Activated T-cell treated with anti-CD3 and anti-CD28 coated beads for 24 hours (primary cell): ENCODE measurements around the gene SMURF1.

Source experiments
- DNase-seq: peaks from one replicate; pipeline ENCODE4 v3.0.0-alpha.2; 2020; ENCODE audit warnings: low read depth

SMURF1 gene

DNA sequence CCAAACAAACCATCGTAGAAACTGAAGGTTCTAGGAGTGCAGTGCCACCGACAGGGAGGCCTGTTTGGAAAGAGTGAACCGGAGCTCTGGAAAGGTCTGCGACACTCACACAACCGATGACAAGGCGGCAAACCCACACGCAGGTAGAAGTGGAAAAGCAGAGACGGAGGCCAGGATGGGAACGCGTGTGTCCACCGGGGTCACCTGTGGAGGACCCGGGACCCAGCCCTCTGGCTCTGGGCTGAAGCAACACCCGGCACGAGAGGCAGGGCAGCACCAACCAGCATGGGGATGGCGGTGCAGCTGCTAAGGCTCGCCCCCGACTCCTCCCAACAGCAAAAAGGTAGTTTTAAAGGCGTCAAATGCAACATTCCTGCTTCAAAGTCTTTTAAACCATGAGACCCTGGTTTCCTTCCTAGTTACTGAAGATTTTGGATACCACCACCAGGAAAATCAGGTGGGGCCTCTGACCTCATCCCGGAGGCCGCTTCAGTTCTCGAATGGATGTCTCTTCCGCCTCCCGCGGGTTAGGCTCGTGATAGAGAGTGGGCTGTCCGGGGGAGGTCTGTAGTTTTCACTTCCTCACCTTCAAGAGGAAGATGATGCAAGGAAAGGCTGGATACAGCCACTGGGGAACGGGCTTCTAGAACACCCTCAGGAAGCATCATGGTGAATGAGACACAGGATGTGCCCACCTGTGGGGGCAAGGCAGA lies 115.5 kb downstream of the SMURF1 start:
- DNase-seq, result no peak

DNA sequence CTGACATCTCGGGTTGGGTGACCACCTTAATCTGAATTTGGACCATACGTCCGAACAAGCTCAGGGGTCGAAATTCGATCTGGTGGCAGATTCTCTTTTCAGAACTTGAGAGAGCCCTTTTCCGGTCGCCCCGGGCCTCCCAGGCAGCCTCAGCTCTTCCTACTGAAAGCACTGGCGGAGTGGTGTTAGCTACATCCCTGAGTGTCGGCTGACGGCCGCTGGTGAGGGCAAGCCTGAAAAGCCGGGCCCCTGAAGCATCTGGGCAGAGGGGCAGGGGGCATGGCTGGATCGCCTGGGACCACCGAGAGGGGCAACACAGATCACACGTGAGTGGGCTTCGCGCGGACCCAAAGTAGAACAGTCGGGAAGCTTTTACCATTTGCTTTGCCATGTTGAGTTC lies 116.1 kb downstream of the SMURF1 start:
- no peak for DNase-seq

DNA sequence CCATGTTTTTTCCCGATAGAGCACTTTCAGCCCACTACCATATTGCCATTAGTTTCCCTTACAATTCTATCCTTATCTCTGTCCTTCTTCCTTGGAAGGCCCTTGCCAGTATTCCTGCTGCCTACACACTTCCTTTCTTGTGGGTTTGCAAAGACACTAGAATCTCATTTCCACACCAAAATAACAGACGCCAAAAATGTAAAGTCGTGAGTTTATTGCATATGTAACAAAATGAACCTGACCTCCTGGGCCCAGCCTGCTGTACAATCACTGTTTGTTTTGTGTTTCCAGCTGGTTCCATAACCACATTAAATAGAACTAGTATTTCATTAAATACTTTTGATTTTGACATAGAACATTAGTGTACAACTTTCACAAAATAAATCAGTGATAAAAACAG lies 116.7 kb downstream of the SMURF1 start:
- DNase-seq, result no peak

DNA sequence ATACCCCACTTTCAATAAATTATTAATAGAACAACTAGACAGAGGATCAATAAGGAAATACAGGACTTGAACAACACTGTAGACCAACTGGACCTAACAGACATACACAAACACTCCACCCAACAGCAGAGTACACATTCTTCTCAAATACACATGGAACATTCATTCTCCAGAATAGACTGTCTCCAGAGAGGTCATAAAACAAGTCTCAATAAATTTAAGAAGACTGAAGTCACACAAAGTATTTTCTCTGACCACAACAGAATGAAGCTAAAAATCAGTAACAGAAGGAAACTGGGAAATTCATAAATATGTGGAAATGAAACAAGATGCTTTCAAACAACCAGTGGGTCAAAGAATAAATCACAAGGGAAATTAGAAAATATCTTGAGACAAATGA lies 119.8 kb downstream of the SMURF1 start:
- DNase-seq, result no peak

DNA sequence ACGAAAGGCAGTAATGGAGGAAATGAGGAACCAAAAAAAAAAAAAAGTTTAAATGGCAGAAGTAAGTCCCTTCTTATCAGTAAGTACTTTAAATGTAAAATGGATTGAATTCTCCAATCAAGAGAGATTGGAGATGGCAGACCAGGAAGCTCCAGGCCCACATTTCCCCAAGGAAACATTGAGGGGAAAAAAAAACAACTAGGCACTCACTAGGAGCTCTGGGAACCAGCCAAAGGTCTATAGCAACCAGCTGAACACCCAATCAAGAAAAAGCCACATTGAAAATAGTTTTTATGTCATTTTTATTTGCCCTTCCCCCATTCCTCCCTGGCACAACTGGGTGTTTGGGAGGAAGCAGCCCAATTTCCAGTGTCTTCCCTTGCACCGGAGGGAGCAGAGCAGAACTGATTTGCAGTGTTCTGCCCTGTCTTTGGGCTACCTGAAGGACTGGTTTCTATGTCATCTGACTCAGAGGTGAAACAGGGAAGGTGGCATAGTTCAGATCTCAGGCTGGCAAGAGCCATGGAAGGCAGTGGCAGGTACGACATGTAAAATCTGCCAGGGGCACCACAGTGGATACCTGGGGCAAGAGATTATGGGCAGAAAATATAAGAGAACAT lies 121.9 kb downstream of the SMURF1 start:
- DNase-seq, result no peak

DNA sequence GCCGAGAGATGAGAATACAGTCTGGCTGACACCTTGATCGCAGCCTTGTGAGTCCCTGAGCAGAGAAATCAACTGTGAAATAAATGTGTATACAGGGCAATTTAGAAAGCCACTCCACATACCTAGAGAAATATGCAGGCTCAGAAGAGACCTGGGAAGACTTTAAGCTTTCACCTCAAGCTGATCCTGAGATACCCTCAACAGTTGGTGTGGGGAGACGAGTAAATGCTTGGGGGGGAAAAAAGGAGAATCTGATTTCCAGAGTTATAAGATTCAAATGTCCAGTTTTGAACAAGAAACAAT lies 123.5 kb downstream of the SMURF1 start:
- no peak for DNase-seq

DNA sequence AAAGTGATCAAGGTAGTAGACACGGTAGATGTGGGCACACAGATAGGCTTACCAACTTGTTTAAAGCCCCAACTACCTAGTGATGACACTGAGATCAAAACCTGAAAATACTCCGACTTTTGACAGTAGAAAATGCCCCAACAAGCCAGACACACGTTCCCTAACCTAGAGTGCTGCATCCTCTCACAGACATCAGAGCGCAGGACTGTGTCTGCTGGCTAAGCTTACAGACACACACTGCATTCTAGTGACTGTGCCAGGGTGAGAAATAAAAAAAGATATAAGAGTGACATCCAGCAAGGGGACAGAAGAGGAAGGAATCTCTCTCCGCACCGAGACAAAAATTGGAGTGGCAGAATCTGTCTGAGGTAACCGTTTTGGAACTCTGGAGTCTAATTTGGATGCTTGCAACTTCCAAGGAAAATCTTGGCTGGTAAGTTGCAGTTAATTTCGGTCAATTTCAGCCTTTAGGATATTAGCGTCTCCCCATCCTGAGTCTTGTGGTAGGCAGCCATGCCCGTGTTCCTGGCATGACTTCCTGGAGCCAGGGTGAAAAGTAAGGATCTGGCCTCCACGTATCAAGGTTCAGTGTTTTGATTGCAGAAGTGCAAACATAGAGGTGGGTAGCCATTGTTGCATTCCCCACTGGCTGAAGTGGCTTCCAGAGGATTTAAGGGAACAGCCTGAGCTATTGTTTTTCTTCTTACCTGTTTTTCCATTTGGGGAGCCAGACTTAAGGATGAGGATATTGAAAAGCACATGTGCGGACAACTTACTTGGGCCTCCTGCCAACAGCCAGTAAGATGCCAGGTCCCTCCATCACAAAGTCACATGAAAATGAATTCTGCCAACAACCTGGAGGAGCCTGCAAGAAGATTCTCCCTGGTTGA lies 124.1 kb downstream of the SMURF1 start:
- no peak for DNase-seq

DNA sequence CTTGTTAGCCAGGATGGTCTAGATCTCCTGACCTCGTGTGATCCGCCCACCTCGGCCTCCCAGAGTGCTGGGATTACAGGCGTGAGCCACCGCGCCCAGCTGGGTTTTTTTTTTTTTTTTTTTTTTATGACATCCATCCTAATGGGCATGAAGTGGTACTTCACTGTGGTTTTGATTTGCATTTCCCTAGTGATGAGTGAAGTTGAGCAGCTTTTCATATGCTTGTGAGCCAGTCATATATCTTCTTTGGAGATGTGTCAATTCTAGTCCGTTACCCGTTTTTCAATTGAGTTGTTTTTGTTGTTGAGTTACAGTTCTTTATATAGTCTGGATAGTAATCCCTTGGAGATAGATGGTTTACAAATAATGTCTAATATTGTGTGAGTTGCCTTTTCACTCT lies 127.7 kb downstream of the SMURF1 start:
- no peak for DNase-seq

DNA sequence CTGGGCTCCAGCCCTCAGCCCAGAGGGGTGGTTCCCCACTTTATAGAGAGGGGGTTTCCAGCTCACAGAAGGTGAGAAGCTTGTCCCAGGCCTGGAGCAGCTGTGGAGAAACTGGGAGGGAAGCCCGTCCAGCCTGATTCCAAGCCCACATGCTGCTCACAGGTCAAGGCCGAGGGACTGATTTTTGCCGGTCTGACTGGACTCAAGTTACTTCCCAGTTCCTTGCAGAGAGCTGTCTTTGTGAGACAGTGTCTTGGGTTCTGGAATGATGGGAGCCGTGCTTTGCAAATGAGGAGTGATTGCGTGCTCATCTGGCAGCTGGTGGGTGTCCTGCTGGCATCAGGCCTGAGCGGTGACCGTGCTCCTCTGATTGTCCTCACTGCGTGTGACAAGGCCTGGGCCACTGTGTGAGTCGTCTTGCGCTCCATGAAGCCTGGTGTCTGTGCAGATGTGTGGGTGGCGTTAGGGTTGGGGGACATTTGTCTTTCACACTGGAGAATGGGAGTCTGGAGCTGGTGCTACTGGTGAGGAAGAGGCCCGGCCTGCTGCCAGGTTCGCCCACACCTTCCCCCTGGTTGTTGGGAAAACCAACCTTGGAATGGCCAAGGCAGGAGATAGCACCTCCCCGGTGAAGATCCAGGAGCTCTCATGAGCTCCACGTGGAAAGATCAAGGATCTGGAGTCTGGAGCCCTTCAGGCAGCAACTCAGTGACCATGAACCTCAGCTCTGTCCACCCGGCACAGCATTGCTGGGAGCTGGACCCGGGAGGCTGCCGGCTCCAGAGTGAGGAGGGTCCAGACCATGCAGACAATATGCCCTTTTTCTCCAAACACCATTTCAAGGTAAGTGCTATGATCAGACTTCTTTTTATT lies 129.6 kb downstream of the SMURF1 start:
- no peak for DNase-seq

DNA sequence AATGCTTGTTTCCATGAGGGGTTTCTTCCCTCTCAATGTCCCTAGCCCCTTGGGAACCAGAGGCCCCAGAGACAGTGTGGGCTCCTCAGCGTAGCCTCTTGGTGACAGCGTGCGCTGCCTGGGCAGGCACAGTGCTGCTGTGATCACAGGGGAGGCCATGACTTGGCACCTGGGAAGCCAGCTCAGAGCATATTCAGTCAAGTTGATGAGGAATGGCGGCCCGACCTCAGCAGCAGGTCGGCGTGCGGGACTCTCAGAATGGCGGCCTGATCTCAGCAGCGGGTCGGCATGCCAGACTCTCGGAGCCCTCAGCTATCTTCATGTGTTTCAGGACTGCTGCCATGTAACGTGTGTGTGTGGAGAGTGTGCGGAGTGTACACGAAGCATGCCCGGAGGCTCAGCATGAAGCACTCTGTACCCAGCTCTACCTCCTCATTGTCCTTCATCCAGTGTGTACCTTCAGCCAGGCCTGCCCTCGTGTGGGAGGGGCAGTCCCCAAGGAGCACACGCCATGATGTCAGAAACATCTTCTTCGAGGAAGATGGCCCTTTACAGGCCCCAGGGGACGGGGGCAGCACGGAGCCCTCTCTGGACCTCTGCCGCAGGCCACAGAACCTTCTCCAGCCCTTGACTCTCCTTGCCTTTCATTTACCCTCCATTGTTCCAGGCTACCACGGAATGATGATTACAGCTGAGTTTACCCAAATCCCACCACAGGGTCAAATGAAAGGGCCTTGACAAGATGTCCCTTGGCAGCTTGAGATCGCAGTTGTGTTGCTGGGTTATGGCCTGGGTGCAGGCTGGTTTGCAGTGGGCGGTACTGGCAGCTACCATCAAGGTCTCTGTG lies 130.4 kb downstream of the SMURF1 start:
- DNase-seq, result no peak

DNA sequence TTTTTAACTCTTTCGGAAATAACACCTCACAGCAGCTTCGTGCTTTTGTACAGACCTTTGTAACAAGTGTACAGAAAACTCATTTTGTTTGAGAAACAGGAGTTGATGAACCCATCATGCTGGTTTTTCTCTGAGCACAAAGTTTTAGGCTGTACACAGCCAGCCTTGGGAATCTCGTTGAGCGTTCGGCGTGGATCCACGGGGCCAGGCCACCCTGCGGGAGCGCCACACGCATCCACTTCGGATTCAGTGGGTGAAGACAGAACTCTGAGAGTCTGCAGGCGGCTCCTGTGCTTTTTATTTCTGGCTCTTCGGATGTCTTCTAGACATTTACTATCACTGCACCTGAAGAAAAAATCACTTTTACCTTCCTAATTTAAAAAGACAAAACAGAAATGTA lies 131.2 kb downstream of the SMURF1 start:
- no peak for DNase-seq

DNA sequence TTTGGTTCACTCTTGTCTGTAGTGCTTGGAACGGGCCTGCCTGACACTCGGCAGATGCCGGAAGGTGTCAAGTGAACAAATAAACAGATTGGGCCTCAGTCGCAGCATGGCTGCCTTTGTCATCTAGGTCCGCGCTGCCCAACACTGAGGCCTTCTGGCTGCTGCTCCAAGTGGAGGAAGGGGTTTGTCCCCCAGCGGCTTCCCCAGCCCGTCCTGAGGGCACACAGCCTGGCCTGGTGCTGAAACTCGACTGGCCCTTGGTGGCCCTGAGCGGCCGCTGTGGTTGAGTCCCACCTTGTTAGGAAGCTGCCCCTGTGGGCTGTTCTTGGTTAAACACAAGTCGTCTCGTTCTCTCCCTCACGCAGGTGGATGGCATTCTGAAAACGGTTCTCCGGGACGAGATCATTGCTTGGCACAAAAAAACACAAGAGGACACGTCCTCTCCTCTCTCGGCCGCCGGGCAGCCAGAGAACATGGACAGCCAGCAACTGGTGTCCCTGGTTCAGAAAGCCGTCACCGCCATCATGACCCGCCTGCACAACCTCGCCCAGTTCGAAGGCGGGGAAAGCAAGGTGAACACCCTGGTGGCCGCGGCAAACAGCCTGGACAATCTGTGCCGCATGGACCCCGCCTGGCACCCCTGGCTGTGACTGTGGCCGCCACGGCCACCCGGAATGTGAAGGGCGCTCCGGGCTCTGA lies 132.1 kb downstream of the SMURF1 start:
- no peak for DNase-seq

DNA sequence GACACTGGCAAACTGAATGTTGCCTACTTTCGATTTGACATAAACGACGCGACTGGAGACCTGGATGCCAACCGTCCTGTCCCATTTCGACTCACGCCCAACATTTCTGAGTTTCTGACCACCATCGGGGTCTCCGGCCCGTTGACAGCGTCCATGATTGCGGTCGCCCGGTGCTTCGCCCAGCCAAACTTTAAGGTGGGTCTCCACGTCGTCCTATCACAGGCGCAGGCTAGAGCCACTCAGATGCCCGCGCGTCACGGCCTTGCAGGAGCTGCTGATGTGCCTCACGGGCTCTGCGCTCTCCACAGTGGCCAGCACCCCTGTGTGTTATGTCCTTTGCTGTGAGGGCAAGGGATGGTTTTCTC lies 132.6 kb downstream of the SMURF1 start:
- DNase-seq, result no peak

DNA sequence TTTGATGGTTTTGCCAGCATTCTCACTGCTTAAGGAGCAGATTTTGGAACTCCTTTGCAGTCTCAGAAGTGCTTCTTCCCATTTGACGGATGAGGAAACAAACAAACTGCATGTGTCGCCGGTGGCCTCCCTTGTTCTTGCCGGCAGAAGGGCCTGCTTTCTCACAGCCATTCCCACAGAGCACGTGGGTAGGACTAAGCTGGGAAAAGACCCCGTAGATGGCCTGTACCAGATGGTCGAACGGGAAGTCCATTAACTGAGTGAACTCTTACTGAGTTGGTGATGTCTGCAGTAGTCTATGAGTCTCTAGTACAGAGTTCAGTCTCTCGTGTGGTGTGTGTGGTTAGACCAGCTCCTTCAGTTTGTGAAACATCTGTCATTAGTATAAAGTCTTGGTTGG lies 133.6 kb downstream of the SMURF1 start:
- DNase-seq, result no peak

DNA sequence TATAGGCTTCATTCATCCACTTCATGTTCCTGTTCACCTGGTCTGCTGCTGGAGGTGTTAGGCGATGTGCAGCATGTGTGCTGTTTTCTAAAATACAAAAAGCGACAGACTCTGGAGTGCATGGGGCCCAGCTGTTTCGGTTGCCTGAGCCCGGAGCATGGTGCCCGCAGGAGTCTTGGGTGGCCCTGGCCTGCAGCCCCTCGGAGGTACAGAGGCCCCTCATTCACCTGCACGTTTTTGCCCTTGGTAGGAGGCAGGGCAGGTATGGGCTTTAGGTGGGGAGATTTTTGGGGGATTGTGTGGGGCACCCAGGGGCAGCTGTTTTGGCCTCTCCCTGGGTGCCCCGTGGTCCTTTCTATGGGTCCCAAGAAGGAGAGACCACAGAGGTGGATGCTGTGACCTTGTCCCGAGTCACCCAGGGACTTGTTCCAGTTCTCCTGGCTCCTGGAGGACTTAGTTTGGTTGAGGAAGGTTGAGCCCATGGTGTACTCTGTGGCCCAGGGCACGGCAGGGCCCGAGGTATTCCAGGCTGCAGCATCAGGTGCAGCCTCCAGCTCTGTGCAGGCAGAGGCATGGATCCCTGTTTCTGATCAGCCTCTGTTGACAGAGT lies 134.9 kb downstream of the SMURF1 start:
- no peak for DNase-seq

DNA sequence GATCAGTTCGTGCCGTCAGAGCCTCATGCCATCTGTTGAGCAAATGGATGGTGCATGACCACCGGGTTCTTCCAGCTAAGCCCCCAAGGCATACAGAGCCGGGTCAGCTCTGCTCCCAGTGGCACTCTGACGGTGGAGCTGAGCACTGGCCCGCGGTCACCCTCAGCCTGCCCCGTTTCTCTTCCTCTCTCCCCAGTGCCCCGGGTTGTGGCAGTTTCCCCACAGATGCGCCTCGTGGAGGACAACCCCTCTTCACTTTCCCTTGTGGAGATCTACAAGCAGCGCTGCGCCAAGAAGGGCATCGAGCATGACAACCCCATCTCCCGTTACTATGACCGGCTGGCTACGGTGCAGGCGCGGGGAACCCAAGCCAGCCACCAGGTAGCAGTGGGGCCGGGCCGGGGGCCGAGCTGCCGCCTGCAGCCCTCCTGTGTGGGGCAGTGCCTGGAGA lies 135.7 kb downstream of the SMURF1 start:
- no peak for DNase-seq

DNA sequence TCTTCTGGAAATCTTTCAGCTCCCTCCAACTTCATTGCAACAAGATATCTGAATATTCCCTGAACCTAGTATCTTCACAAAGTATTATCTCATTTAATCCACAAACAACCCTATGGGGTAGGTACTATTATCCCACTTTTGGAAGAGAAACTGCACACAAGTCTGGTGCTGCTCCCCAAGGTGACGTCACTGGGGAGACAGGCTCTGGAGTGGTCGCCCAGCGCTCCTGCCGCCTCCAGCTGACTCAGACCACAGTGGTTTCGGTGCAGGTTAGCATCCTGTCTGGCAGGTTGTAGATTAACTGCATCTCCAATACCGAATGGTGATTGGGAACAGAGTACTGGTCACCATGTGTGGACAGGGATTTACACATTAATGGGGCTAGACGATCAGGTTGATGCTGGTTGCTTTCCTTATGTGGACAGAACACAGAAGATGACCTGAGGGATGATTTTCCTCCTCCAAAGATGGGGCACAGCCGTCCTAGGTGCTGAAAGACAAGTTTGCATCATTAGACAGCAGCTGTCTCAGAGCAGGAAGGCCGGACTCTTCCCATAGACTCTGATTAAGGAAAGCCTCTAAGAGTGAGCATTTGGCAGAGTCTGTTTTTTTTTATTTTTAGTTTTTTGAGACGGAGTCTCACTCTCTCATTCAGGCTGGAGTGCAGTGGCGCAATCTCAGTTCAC lies 137.0 kb downstream of the SMURF1 start:
- no peak for DNase-seq

DNA sequence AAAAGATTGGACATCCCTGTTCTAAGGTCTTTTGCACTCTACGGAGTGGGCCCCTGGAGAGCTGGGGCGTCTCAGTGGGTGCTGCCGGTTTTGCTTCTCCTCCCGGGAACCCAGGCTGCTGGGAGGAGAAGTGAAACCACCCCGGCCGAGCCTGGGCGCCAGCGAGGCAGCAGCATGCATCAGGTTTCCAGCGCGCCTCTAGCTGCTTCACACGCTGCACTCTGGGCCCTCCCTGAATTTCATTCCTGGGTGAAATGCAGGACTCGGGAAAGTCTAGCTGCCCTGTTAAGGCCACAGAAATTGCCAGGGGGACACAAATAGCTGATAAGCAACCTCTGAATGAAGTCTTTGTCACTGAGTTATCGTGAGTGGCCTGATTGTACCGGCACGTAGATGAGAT lies 138.1 kb downstream of the SMURF1 start:
- DNase-seq, result no peak

DNA sequence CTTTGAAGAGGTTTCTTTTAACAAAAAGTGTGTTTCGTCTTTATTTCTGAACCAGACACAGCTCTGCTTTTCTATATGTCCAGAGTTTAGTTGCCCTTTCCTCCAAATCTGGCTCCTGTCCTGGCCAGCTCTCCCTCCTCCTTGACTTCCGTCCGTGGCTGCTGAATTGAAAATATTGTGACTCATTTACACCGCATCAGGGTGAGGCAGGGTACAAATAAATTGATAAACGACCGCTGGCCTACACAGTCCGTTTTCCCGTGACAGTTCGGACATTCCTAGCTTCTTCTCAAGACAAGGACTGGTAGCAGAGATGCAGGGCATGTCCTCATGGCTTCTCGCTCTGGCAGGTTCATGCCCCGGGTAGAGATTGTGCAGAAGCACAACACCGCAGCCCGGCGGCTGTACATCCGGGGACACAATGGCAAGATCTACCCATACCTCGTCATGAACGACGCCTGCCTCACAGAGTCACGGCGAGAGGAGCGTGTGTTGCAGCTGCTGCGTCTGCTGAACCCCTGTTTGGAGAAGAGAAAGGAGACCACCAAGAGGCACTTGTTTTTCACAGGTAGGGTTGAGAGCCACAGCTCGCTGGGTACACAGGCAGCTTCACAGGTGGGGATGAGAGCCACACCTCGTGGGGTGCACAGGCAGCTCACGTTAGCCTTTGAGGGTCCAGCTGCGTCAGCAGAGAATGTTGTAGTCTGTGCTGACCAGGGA lies 139.0 kb downstream of the SMURF1 start:
- DNase-seq, result no peak
